ENCODE measurements around the gene PHLPP2. TPM values are rescaled to one million over a fixed set of nuclear protein-coding genes. Genes with fewer than 3 reads are reported as not detected.
A peak's percentile ranks its signal among the peaks of the same experiment; 100 is the strongest.

PHLPP2 gene
- polyA plus RNA-seq, 5 donors = 4.6 to 8.4 (median 6.7) TPM

DNA sequence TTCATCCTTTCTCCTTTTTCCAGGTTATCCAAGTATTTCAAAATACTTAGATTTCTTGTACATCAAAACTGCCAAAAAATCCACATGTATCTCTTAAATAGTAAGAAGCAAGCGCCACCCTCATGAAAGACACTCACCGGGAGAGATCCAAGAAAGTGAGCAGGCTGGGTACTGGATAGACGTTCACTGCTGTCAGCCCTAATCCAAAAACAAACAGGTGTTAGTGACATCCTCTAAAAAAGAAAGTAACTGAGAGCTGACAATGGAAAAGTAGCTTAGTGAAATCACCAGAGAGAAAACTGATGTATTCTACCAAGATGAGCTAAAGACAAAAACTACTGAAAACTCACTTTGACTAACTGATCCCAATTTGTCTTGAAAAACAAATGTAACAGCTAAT is 52.4 kb downstream of the PHLPP2 start:
- DNase-seq = no peak

DNA sequence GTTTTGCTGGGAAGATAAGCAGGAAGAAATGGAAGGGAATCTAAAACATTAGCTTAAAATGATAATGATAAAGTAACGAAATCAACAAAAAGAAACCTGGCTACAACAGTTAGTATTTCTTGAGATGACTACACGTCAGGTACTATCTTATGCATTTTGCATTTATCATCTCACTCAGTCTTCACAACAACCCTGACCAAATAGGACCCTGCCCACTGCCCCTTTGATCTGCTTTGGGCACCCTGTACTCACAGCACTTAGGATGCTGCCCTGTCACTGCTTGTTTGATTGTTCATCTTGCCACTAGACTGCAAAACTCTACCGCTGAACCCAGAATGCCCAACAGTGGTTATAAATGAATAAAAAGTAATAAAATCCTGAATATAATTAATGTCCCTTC is 53.3 kb downstream of the PHLPP2 start:
- no peak for DNase-seq

DNA sequence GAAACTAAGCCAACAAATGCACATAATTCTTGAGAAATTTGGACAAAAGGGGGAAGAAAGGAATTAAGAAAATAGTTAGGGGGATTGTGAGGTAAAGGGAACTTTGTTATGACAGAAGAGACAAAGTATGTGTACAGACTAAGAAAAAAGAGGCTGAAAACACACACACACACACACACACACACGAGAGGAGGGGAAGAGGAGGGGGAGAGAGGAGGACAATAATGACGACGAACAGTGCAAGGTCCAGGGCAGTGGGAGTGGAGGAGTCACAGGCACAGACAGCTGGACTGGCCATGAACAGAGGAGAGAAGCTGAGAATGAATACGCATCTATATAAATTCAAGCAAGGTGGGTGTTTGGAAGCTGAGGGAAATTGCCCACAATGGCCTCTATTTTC is 54.0 kb downstream of the PHLPP2 start:
- DNase-seq = no peak

GRCh38 chr16:71669926-71670536 is 54.5 kb downstream of the PHLPP2 start:
- no peak for DNase-seq

DNA sequence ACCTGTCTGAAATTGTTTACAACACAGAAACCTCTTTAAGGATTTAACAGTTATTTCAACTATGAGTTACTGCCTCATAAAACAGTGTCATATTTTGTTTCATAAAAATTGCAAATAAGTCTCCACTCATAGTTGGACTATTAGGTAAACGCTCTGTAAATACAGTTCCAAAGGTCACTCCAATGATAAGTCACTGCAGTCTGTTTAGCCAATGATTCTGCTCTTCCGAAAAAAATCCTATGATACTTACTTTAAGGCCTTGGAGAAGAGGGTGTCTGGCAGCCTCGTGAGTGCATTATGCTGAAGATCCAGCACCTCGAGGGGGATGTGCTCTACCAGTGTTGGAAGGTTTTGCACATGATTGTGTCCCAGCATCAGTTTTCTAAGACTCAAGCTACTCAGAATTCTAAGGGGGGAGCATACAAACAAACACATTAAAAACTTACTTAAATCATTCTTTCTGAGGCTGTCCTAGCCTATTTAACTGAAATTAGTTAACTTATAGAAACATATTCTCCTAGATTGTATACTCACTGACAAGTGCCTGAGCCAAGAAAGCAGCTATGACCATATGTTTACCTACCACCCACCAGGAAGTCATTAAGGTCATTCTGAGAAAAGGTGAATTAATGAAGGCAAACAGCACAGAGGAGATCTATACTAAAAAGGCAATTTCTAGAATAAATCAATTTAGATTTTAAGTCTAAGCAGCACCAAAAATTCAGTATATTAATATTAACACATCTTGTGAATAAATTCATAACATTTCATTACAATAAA is 57.4 kb downstream of the PHLPP2 start:
- DNase-seq = no peak

- DNase-seq = no peak
Measured at GRCh38 chr16:71666264-71666663, 58.2 kb downstream of the PHLPP2 start.

GRCh38 chr16:71659471-71659870 is 65.0 kb downstream of the PHLPP2 start:
- DNase-seq = no peak

DNA sequence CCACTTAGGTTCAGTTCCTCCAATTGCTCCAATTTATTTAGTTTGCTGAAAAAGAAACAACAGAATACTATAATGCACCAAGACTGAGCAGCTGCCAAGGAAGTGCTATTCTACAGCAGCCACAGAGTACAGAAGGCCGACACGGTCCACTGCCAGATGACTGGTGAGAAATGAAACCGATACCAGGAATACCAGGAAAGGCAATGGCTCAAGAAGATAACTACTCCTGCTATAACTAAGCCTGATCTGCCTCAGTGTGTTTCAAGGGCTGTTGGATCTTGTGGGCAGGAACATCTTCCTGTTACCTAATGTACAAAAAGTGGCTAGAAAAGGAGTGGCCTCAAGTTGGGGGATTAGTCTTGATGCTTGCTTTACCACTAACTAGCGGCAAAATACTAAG is 65.7 kb downstream of the PHLPP2 start:
- no peak for DNase-seq

DNA sequence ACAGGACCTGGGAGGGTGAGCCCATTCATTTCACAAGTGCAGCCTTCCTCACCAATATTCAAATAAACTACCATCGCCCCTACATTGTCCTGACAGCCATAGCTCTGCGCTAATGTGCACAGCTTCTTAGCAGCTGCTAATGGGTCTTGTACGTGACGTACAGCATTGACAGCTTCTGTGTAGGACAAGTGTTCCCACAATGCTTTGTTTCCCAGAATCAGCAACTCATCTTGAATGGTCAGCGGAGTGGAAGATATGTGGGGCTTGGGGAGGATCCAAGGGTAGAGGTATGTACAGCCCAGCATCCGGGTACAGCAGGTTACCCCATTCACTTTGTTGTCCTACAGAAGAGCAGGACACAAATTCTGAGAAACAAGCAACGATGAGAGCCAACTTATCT is 74.8 kb downstream of the PHLPP2 start:
- no peak for DNase-seq

DNA sequence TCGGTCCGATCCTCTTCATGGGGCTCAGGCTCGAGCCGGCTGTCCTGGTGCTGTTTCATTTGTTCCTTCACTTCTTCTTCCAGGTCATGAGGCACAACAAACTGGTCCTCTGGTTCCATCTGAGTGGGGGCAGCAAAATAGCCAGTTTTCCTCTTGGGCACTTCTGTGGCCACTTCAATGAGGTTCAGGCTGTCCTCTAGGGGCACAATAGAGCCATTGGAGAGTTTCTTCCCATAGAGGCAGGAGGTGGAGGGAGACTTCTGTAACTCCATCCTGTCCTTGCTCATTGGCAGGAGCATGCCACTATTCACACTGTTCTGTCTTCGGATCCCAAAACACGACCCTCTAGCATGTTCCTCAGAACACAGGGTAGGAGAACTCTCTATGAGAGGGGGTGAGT is 75.6 kb downstream of the PHLPP2 start:
- no peak for DNase-seq

GRCh38 chr16:71648162-71648561 is 76.3 kb downstream of the PHLPP2 start:
- no peak for DNase-seq

- no peak for DNase-seq
Measured at GRCh38 chr16:71647391-71647790, 77.1 kb downstream of the PHLPP2 start.

GRCh38 chr16:71645450-71645849 is 79.1 kb downstream of the PHLPP2 start:
- DNase-seq = no peak

DNA sequence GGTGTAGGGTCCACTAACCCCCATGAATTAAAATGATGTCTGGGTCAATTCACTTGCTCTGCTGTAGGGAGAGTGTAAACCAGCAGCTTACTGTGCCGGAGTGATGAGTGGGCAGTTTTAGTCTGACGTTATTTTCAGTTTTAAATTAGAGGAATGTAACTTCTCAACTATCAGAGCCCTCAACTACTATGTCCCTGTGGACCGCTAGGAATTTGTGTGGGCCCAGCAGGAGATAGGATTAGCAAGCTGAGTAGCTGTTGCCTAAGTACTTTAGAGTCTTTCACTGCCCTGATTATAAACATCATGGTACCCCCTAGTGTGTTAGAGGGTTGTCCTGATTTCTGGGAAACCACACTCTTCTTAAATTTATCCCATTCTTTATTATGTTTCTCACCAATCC is 87.1 kb downstream of the PHLPP2 start:
- no peak for DNase-seq

- DNase-seq = no peak
Measured at GRCh38 chr16:71635632-71636031, 88.9 kb downstream of the PHLPP2 start.

DNA sequence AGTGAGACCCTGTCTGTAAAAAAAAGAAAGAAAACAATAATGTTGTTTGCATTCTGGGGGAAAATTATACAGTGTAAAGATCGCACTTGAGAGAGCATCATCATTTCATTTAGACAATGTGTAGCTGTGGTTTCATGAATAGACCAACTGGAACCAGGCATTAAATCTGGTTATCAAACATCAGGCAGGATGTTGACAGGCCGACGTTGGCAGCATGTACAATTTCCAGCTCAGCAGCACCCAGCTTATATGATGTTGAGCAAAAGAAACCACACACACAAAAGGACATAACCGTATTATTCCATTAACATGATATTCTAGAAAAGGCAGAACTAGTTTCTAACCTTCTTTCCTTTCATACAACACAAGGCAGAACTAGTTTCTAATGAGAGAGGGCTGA is 92.7 kb downstream of the PHLPP2 start:
- DNase-seq = no peak

- no peak for DNase-seq
Measured at GRCh38 chr16:71630808-71631207, 93.7 kb downstream of the PHLPP2 start.

DNA sequence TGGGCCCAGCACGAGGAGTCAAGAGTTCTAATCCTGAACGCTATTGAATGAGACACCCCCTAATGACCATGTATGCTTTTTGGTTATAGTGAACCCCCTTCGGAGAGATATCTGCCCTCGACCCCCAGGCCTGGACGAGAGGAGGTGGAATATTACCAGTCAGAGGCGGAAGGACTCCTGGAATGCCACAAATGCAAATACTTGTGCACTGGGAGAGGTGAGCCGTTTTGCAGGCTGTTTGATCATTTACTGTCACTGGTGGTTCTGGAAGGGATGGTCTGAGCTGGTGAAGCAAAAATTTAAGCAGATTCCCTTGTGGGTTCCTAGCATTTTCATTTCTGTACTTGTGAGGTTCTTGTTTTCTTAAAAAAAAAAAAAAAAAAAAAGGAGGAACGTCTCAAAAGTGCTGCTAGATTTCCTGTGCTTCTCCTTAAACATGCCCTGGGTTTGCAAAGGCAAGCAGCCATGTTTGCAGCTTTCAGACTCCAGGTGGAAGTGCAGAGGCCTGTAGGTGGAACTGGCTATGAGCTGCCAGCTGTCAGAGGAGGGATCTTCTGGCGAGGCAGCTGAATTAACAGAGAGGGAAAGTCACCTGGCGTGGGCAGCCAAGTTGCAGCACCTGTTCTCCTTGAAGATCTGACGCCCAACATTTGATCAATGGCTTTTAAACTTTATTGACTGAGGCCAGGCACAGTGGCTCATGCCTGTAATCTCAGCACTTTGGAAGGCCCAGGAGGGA is 95.1 kb downstream of the PHLPP2 start:
- DNase-seq = no peak

- peak in 1 of 2 donors; percentile 27 for DNase-seq
Measured at GRCh38 chr16:71628810-71629209, 95.7 kb downstream of the PHLPP2 start.

- no peak for DNase-seq
Measured at GRCh38 chr16:71627731-71628181, 96.7 kb downstream of the PHLPP2 start.

- DNase-seq = no peak
Measured at GRCh38 chr16:71626858-71627213, 97.7 kb downstream of the PHLPP2 start.

DNA sequence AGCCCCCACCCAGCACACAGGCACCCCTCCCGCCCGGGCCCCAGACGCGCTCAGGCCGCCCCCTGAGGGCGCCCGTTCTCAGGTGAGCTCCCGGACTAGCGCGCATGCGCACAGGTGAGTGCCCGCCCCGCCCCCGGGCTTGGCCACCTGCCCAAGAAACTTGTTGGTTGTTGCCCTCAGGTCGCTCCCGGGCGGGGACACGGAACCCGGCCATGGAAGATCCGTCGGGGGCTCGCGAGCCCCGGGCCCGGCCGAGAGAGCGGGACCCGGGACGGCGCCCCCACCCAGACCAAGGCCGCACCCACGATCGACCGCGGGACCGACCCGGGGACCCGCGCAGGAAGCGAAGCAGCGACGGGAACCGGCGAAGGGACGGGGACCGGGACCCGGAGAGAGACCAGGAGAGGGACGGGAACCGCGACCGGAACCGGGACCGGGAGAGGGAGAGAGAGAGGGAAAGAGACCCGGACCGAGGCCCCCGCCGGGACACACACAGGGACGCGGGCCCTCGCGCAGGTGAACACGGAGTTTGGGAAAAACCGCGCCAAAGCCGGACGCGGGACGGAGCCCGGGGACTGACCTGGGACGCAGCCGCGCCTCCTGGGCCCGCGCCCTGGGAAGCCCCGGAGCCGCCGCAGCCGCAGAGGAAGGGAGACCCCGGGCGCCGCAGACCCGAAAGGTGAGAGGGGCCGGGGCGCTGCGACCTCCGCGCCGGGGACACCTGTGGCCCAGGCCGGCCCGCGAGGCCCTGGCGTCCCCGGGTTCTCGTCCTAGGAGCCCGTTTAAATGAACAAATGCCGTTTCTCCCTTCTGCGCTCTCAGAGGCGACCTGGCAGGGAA is 98.3 kb downstream of the PHLPP2 start, which contains the start of gene MARVELD3:
Gene MARVELD3 (plus strand): TSS at position 167 of the 840 bp plus-strand sequence. CDS start 46 bp downstream, at position 213.
- DNase-seq = peak; percentile 60 to 66
